Stromal cell of bone marrow (primary cell): ENCODE data around the gene CPT1C.

ENCODE experiments used
- DNase-seq: peaks from one replicate; pipeline ENCODE4 v3.0.0-alpha.2; 2012; ENCODE audit warnings: low read depth

The CPT1C gene

DNA sequence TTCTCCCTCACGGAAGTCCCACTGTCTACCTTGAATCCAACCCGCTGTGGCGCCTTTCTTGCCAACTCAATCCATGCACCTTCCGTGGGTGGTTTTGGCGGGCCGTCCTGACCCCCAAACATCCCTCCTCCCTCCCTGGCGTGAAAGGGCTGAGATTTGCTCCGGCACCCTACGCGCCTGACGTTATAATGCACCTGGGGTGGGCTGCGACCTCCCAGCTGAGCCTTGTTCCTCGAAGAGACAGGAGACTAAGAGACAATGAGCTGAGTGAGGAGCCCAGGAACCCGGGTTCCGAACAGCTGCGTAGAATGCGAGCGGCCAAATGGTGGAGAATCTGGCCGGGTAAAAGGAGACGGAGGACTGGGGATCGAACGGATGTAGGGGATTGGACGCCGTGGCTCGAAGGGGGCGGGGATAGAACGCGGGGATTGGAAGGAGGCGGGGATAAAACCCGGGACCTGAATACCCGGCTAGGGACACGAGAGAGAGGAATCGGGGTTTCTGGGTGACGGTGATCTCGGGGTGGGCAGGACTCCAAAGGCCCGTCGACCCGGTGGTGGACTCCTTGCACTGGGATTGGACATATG is at the start of gene CPT1C:
TSS of gene CPT1C (plus strand) at position 461 of the 587 bp plus-strand sequence. CDS start 1,137 bp downstream, outside the sequence.
- peak; percentile 65 for DNase-seq

DNA sequence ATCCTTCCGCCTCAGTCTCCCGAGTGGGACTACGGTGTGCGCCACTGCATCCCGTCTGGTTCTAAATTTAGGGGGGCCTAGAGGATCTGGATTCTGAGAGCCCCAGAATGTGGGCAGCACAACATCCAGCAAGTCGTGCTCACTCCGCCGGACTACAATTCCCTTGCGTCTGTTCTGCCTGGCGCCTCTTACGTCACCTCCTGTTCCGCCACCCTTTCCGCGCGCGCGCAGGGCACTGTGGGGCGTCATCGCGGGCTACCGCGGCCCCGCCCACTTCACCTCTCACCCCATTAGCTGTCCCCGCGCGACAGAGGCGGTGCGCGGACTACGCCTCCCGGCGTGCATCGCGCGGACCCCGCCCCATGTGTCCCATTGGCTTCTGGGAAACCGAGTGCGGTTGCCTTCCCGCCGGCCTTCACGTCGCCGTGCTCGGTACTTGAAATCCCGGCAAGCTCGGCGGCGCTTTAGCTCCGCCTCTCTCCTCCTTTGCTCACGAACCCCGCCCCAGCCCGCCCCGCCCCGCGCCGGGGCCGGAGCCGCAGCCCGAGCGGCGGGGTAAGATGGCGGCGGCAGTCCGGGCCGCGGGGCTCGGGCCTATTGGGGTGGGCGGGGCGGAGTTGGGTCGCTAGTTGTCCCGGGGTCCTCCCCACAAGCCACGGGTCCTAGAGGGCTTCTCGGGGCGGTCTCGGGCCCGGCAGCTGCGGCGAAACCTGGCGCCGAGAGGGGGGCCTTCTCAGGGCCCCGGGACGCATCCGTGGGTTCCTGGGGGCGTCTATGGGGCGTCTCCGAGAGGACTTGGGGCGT is 49.0 kb upstream of the CPT1C start, which contains the start of gene SCAF1:
TSS of gene SCAF1 (plus strand) at position 522 of the 804 bp plus-strand sequence. CDS start 2,818 bp downstream, outside the sequence.
- DNase-seq, result peak; percentile 99

DNA sequence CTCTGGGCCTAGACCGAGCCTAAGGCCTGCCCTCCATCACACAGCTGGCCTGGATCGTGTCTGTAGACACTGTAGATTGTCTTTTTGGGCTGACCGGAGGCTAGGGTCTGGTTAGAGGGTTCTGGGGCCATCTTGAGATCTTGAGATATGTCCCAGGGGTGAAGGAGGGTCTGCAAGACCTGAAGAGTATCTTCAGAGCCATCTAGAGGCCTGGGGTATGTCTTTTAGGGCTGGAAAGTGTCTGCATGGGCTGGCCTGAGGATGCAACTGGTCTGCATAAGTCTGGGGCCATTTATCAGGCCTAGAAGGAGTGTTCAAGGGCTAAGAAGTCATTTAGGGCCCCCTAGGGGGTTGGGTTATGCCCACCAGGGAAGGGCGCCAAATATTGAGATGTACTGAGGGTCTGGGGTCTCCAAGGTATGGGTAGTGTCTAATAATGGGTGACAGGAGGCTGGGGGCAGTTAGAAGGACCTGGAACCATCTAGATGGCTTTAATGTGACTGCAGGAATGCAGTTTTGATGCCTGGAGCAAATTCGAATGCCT is 48.4 kb upstream of the CPT1C start:
- no peak for DNase-seq

DNA sequence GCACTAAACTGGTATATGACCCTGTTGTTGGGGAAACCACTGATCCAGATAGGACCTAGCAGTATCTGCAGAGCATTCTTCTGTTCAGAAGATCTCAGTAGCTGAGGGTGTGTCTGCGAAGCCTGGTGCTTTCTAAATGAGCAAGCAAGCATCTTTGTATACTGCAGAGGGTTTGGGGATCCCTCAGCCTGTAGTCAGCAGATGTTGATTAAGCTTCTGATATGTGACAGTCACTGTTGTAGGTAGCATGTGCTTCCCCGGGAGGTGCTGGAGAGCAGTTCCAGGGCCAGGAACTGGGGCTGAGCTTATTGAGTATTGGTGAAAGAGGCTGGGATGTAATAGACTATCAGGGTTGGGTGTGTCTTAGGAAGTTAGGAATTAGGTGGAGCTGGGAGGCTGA is 47.5 kb upstream of the CPT1C start:
- DNase-seq, result no peak

DNA sequence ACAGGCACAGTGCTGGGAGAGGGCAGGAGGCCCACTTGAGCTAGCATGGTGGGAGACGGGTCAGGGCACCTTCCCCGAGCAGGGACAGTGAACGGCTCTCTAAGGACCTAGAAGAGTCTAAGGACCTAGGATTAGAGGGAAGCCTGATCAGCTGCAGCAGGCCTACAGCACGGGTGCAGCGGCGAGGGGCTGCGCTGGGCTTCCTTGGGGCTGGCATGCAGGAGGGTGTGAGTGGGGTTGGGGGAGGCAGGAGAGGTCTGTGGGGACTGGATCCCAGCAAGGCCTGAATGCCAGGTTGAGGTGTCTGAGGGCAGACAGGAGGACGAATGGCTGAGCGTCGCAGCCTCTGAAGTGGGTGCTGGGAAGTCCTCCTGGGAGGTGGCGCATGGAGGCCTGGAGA is 45.3 kb upstream of the CPT1C start:
- DNase-seq, result no peak

DNA sequence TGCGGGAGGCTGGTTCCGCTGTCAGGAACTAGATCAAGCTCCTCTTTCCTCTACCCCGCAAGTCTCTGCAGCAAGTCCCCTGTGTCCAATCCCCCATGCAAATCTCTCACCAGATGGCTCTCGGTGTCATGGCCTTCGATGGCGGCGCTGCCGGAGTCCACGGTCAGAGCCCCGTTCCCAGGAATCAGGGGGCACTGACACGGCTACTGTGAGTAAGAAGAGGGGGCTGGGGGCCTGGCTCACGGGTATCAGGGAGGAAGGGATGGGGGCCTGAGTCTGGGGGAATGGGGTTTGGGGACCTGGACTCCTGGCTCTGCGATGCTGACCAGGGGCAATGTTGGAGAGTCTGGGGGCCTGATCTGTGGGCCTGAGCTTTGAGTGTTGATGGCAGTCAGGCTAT is 44.9 kb upstream of the CPT1C start:
- DNase-seq, result no peak

DNA sequence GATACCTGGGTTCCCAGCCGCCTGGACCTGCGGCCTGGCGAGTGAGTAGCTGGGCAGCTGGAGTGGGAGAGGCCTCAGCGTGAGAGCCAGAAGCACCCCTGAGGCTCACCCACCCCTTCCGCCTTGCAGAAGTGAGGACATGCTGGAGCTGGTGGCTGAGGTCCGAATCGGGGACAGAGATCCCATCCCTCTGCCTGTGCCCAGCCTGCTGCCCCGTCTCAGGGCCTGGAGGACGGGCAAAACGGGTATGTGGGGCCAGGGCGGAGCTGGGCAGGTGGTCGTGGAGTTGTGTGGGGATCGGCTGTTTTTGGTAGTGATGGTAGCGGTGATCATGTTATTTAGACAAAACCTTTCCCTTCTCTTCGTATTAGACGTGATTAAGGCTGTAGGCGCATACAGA is 44.3 kb upstream of the CPT1C start:
- no peak for DNase-seq

DNA sequence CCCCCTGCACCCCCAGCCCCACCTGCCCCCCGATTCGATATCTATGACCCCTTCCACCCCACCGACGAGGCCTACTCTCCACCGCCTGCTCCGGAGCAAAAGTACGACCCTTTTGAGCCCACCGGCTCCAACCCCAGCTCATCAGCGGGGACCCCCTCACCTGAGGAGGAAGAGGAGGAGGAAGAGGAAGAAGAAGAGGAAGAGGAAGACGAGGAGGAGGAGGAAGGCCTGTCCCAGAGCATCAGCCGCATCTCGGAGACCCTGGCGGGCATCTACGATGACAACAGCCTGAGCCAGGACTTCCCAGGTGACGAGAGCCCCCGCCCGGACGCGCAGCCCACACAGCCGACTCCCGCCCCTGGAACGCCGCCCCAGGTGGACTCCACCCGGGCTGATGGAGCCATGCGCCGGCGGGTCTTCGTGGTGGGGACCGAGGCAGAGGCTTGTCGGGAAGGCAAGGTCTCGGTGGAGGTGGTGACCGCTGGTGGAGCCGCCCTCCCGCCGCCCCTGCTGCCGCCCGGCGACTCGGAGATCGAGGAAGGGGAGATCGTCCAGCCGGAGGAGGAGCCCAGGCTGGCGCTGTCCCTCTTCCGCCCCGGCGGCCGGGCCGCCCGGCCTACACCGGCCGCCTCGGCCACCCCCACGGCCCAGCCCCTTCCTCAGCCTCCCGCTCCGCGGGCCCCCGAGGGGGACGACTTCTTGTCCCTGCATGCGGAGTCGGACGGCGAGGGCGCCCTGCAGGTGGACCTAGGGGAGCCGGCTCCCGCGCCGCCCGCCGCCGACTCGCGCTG is 39.7 kb upstream of the CPT1C start:
- no peak for DNase-seq

DNA sequence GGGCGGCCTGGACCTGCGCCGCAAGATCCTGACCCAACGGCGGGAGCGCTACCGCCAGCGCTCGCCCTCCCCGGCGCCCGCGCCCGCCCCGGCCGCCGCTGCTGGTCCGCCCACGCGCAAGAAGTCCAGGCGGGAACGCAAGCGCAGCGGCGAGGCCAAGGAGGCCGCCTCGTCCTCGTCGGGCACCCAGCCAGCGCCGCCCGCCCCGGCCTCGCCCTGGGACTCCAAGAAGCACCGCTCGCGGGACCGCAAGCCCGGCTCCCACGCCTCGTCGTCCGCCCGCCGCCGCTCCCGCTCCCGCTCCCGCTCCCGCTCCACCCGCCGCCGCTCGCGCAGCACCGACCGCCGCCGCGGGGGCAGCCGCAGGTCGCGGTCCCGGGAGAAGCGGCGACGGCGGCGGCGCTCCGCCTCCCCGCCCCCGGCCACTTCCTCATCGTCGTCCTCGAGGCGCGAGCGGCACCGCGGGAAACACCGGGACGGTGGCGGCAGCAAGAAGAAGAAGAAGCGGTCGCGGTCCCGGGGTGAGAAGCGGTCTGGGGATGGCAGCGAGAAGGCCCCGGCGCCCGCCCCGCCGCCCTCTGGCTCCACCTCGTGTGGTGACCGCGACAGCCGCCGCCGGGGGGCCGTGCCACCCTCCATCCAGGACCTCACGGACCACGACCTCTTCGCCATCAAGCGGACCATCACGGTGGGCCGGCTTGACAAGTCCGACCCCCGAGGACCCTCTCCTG is 38.9 kb upstream of the CPT1C start:
- DNase-seq, result no peak

DNA sequence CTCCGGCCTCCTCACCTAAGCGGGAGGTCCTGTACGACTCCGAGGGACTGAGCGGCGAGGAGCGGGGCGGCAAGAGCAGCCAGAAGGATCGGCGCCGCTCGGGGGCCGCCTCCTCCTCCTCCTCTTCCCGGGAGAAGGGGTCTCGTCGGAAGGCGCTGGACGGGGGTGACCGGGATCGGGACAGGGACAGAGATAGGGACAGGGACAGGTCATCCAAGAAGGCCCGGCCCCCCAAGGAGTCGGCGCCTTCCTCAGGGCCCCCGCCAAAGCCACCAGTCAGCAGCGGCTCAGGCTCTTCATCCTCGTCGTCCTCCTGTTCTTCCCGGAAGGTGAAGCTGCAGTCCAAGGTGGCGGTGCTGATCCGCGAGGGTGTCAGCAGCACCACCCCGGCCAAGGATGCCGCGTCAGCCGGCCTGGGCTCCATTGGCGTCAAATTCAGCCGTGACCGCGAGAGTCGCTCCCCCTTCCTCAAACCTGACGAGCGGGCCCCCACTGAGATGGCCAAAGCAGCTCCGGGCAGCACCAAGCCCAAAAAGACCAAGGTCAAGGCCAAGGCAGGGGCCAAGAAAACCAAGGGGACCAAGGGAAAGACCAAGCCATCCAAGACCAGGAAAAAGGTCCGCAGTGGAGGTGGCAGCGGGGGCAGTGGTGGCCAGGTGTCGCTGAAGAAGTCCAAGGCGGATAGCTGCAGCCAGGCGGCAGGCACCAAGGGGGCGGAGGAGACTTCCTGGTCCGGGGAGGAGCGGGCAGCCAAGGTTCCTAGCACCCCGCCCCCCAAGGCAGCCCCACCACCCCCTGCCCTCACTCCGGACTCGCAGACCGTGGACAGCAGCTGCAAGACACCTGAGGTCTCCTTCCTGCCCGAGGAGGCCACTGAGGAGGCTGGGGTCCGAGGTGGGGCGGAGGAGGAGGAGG is 38.1 kb upstream of the CPT1C start:
- no peak for DNase-seq

DNA sequence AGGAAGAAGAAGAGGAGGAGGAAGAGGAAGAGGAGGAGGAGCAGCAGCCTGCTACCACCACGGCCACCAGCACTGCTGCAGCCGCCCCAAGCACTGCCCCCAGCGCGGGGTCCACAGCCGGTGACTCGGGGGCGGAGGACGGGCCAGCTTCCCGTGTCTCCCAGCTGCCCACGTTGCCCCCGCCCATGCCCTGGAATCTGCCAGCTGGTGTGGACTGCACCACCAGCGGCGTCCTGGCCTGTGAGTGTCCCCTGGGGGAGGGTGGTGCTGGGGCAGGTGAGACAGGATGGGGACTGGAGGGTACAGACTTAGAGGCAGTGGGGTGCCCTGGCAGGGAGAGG is 37.5 kb upstream of the CPT1C start:
- no peak for DNase-seq

DNA sequence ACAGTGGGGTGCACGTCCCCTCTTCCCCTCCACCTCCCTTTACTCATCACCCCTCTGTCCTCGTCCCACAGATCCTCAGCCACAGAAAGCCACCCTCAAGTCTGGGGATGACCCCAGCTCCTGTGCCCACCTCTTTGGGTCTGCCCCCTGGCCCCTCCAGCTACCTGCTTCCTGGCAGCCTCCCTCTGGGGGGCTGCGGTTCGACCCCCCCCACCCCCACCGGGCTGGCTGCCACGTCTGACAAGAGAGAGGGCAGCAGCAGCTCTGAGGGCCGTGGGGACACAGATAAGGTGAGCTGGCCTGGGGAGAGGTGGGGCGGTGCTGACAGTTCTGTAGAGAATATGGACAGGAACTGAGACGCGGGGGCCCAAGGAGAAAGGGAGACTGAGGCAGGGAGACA is 36.3 kb upstream of the CPT1C start:
- no peak for DNase-seq

DNA sequence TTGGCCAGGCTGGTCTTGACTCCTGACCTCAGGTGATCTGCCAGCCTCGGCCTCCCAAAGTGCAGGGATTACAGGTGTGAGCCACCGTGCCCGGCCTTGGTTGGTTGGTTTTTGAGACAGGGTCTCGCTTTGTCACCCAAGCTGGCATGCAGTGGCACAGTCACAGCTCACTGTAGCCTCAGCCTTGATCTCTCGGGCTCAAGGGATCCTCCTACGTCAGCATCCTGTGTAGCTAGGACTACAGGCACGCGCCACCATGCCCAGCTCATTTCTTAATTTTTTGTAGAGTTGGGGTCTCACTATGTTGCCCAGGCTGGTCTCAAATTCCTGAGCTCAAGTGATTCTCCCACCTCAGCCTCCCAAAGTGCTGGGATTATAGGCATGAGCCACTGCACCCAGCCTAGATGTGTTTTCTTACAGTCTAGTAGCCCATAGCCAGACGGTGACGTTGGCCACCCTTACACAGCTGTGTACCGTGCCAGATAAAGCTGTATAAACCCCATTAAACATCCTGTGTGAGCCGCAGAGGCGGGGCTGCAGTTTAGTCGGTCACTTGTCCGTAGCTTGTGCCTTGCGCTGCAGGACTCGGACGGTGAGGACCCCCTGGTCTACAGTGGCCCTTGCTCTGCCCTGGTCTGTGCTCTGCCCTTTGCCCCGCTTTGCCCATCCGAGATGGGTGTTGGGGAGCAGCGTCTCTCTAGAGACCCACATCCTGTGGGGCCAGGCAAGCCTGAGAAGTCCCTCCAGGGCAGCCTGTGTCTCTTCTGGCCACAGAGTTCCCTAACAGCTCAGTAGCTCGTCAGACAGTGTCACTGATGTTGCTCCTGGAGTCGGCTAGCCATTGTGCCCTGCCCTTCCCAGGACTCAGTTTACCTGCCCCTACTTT is 35.1 kb upstream of the CPT1C start:
- no peak for DNase-seq

DNA sequence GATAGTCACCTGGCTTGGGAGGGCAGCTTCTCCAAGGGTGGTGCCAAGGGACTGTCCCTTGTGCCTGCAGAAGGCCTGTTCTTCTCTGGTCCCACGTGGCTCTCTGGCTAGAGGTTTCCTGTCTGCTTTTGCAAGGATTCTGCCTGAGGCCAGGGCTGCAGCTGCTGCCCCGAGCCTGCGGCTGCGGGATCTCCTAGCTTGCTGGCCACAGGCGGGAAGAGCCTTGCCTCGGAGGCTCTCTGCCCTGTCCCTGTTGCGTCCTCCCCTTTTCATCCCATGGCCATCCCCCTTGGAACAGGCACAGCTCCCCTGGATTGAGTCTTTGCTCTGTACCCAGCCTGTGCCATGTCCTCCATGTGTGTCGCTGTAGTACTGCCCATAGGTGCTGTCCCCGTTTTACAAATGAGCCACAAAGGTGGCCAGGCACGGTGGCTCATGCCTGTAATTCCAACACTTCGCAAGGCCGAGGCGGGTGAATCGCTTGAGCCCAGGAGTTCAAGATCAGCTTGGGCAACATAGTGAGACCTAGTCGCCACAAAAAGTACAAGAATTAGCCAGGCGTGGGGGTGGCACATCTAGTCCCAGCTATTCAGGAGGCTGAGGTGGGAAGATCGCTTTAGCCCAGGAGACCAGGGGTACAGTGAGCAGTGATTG is 34.3 kb upstream of the CPT1C start:
- DNase-seq, result no peak

DNA sequence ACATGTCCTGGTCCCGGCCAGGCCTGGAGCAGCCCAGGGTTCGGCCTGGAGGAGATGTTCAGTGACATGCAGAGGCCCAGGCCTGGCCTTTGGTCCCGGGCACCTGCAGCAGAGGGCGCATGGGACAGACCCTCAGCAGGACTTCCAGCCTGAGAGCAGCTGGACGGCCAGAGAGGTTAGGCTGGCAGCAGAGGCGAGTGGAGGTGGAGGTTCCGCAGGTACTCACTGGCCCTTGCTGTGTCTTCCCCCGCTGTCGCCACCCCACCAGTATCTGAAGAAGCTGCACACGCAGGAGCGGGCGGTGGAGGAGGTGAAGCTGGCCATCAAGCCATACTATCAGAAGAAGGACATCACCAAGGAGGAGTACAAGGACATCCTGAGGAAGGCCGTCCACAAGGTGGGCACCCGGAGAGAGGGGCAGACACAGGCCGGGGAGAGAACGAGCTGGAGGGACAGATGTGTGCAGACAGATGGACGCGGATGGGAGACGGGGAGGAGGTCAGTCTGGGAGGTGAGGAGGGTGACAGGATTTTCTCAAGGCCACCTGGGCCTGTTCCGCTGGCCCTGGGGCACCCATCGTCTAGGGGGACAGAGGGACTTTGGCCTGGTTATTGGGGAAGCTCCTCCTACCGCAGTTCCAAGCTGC is 33.3 kb upstream of the CPT1C start:
- no peak for DNase-seq

DNA sequence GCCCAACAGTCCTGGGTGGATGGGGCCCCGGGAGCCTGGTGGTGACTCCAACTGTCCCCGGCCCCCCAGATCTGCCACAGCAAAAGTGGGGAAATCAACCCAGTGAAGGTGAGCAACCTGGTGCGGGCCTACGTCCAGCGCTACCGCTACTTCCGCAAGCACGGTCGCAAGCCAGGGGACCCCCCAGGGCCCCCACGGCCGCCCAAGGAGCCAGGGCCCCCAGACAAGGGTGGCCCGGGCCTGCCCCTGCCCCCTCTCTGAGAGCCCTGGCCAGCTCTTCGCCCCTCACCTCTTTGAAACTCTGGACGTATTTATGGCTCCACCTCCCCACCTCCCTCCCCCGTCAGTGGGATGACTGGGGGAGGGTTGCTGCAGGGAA is 32.8 kb upstream of the CPT1C start:
- no peak for DNase-seq

DNA sequence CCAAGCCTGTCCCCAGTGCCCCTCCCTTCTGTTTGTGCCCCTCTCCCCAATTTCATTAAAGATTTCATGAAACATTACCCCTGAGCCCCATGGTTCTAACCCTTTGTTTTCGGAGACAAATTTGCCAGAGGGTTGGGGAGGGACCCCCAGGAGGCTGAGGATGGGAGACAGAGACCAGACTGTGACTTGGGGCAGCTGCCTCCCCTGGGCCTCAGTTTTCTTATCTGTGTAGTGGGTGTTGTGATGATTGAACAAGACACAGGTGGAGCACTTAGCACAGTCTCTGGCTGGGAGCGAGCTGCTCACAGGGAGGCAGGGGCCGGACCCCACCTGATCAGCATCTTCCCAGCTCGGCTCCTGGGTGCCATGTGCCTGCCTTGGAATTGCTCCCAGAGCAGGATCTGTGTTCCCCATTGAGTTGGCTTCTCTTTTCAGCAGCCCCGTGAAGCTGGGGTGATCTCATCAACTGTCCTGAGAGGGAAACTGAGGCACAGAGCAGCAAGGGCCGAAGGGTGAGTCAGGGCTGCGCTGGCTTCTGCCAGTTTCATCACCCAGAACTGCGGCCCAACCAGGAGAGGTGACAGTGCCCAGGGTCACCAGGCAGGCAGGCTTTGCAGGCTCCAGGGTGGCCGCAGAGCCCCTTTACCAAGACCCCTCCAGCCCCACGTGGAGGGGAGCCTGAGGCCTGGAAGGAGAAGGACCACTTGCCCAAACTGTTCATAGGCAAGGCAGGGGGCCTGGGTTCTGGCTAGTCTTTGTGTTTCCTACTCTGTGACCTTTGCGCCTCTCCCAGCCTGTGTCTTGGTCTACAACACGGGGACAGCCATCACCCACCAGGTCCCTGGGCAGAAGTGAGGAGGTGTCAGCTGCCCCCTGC is 32.1 kb upstream of the CPT1C start:
- no peak for DNase-seq
